HepG2 (cell line): Measurements from ENCODE around the gene TP73. TPM values are rescaled to one million over a fixed set of nuclear protein-coding genes. Genes with fewer than 3 reads are reported as not detected.

ENCODE experiments used
- JDP2 ChIP-seq: sonication (generic); formaldehyde crosslinking; IDR thresholded peaks from 2 replicates; pipeline ENCODE4 v1.8.1; 2022; ENCODE audit warnings: missing genetic modification reagents, borderline replicate concordance
- TBP ChIP-seq: sonication (generic); formaldehyde crosslinking; IDR thresholded peaks from 2 replicates; pipeline ENCODE4 v1.5.0; 2020; ENCODE audit warnings: missing genetic modification reagents
- ZNF407 ChIP-seq: sonication (generic); formaldehyde crosslinking; IDR thresholded peaks from one replicate; pipeline ENCODE4 v1.5.1; 2020; ENCODE audit warnings: mild to moderate bottlenecking, missing genetic modification reagents; ENCODE audit errors: not compliant biosample characterization
- ZNF792 ChIP-seq: IDR thresholded peaks from 2 replicates; pipeline ENCODE4 v1.6.1; 2016
- polyA plus RNA-seq, 8 experiments: library from polyadenylated mRNA; depleted of rRNA in 3 of 8; stranded (reverse) in 7 of 8; unstranded in 1 of 8; fragments of >200 nt; fragmentation: Illumina TruSeq in 4 of 8; extraction: Trizol in 4 of 8; gene quantifications; 2 replicates each; pipeline versions ENCODE4 v1.2.1 to v1.2.3, GENCODE V29; 2011 to 2016; ENCODE audit warnings: low read depth in 4 of 8, missing spikeins in 1 of 8, mixed read lengths in 1 of 8; ENCODE audit not compliant: insufficient read depth in 1 of 8
- total RNA-seq, 5 experiments: library from RNA; depleted of rRNA; stranded (reverse); fragments of >200 nt; fragmentation: Illumina TruSeq; extraction: Trizol; gene quantifications; 2 replicates each; pipeline ENCODE4 v1.2.3, GENCODE V29; 2016; ENCODE audit warnings: low read depth in 1 of 5

Gene TP73
- total and polyA plus RNA-seq, 2 of the 13 experiments (the other 11 are each of a cell fraction or from before 2014, with no cell fraction given) = 0.49 to 1.1 TPM

- TF ChIP-seq ZNF407 (CRISPR knock-in tag) (no peak), JDP2 (CRISPR knock-in tag) (no peak), ZNF792 (CRISPR knock-in tag) (no peak), TBP (CRISPR knock-in tag) (no peak)
Measured at GRCh38 chr1:3612123-3612522, 40.2 kb upstream of the TP73 start (continued).
